Measurements from ENCODE around the gene CHCHD6. TPM values are rescaled to one million over a fixed set of nuclear protein-coding genes. Genes with fewer than 3 reads are reported as not detected.

CHCHD6 gene
- total RNA-seq, 1 experiment from 2014 or later = 40.9 TPM

DNA sequence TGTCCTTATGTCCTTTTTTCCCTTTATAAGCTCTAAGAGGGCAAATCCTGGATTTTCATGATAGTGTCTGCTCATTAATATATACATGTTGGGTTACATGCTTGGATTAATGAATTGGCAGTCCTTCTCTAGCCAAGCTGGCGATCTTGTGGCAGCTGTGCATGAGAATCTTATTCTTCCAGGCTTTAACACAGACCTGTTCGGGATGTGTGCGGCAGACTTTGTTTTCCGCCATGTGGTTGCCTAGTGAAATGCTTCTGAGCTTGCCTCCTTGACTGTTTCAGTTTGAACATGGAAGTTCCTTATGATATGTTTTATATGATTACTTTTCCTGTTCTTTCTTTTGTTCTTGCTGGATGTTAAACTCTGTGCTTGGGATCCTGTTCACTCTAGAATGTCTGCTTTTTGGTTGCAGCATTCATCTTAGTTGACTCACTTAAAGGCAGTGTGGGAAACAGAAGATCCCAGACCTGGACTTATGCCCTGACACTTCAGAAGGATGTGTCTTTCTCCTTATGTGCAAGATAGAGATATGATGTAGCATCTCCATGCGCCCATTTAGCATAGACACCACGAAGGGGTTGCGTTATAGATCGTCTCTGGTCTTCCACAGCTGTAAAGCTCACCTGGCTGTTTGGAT is 7.2 kb downstream of the CHCHD6 start (continued):
- TF ChIP-seq OVOL2 (CRISPR knock-in tag; IDR thresholded peaks at IDR 0.05; ENCODE audit: borderline replicate concordance) = no peak
- TF ChIP-seq AFF4 (CRISPR knock-in tag; IDR thresholded peaks at IDR 0.05; ENCODE audit: borderline replicate concordance) = no peak

DNA sequence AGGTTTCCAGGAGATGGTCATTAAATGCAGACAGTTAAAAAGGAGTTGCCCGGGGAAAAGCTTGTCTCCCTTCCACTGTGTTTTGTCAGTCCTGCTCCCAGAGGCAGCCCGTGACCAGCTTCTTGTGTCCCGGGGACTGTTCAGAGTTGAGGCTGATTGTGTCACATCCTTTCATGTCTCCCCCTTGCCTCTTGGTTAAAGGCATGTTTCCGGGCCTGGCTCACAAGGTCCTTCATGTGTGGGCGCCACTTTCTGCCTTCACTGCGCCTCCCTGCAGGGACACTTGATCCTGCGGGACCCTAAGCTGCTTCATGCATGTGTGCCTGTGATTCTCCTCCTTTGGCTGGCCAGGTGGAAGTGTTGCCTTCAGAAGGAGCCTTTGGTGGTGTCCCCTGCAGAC is 9.2 kb downstream of the CHCHD6 start:
- no peak overlapping the region for H3K27ac Mint-ChIP-seq
- CTCF ChIA-PET = interaction anchor here (1.2 kb wide), 1 partner anchor 24 kb away, joined by 3 read pairs; no protein-coding TSS in a partner anchor
- H3K4me3 Mint-ChIP-seq = no peak overlapping the region

More for the DNA sequence above, 9.2 kb downstream of the CHCHD6 start:
- no peak for DNase-seq (ENCODE audit: low spot score)
- Mint-ChIP-seq H3K27me3 (ENCODE audit: low read depth) (no peaks in the 10 kb centered on the region), H3K4me1 (peaks cover 12% of the 10 kb centered on the region), H3K36me3 (no peaks in the 10 kb centered on the region), H3K9me3 (no peaks in the 10 kb centered on the region)
- TF ChIP-seq, protein P1, sequence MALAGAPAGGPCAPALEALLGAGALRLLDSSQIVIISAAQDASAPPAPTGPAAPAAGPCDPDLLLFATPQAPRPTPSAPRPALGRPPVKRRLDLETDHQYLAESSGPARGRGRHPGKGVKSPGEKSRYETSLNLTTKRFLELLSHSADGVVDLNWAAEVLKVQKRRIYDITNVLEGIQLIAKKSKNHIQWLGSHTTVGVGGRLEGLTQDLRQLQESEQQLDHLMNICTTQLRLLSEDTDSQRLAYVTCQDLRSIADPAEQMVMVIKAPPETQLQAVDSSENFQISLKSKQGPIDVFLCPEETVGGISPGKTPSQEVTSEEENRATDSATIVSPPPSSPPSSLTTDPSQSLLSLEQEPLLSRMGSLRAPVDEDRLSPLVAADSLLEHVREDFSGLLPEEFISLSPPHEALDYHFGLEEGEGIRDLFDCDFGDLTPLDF (CRISPR knock-in tag; IDR thresholded peaks at IDR 0.05) = no peak
- TF ChIP-seq, protein P2, sequence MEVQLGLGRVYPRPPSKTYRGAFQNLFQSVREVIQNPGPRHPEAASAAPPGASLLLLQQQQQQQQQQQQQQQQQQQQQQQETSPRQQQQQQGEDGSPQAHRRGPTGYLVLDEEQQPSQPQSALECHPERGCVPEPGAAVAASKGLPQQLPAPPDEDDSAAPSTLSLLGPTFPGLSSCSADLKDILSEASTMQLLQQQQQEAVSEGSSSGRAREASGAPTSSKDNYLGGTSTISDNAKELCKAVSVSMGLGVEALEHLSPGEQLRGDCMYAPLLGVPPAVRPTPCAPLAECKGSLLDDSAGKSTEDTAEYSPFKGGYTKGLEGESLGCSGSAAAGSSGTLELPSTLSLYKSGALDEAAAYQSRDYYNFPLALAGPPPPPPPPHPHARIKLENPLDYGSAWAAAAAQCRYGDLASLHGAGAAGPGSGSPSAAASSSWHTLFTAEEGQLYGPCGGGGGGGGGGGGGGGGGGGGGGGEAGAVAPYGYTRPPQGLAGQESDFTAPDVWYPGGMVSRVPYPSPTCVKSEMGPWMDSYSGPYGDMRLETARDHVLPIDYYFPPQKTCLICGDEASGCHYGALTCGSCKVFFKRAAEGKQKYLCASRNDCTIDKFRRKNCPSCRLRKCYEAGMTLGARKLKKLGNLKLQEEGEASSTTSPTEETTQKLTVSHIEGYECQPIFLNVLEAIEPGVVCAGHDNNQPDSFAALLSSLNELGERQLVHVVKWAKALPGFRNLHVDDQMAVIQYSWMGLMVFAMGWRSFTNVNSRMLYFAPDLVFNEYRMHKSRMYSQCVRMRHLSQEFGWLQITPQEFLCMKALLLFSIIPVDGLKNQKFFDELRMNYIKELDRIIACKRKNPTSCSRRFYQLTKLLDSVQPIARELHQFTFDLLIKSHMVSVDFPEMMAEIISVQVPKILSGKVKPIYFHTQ (CRISPR knock-in tag; IDR thresholded peaks at IDR 0.05) = no peak
- TF ChIP-seq ZNF281 (CRISPR knock-in tag; IDR thresholded peaks at IDR 0.05) = no peak
- TF ChIP-seq ZNF671 (CRISPR knock-in tag; IDR thresholded peaks at IDR 0.05) = no peak
- no peak for TF ChIP-seq PREB (CRISPR knock-in tag; IDR thresholded peaks at IDR 0.05; ENCODE audit: borderline replicate concordance)
- TF ChIP-seq TCF7 (CRISPR knock-in tag; IDR thresholded peaks at IDR 0.05; ENCODE audit: low read depth) = no peak
- no peak for TF ChIP-seq GABPB1 (CRISPR knock-in tag; IDR thresholded peaks at IDR 0.05)
- no peak for TF ChIP-seq ATF6 (CRISPR knock-in tag; IDR thresholded peaks at IDR 0.05)
- no peak for TF ChIP-seq CREM (CRISPR knock-in tag; IDR thresholded peaks at IDR 0.05)
- TF ChIP-seq KAT7 (CRISPR knock-in tag; IDR thresholded peaks at IDR 0.05; ENCODE audit: borderline replicate concordance) = no peak
- TF ChIP-seq FOXP4 (CRISPR knock-in tag; IDR thresholded peaks at IDR 0.05) = no peak
- no peak for TF ChIP-seq ATF3 (CRISPR knock-in tag; conservative IDR thresholded peaks at IDR 0.05)
- no peak for TF ChIP-seq JAZF1 (CRISPR knock-in tag; IDR thresholded peaks at IDR 0.05)
- TF ChIP-seq ZNF423 (CRISPR knock-in tag; IDR thresholded peaks at IDR 0.05) = no peak
- no peak for TF ChIP-seq PRRX2 (CRISPR knock-in tag; IDR thresholded peaks at IDR 0.05)
- POLR2A ChIA-PET = no interaction called here
- ATAC-seq = no peak

All from WTC11 (cell line).